ENCODE measurements around the gene HERPUD2.

DNA sequence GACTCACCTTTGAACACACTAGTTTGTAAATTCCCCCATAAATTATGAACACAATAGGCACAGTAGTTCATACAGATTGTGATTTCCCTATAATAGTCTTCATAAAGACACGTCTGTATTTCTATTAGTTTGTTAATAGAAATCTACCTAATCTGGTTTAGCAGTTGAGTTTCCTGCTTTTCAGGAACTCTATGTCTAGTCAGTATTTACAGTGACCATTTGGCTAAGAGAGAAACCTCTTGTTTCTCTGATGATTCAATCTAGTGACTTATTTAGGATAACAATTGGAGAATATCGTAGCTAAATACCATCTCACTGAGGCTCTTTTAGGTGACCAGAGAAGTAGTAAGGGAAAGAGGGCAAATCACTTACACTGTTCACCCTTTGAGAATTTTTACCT lies 5.9 kb upstream of the HERPUD2 start:
- TF ChIP-seq CTCF (IDR thresholded peaks at IDR 0.05; ENCODE audit: insufficient read depth, low read depth, low read length) (no peak), EZH2 (IDR thresholded peaks at IDR 0.05; ENCODE audit: insufficient read depth, low read length) (no peak)

Measured in astrocyte (in vitro differentiated cells and primary cell).